Fibroblast of lung (primary cell): ENCODE results near the gene KCNH4.

ENCODE experiments used
- EZH2 ChIP-seq: IDR thresholded peaks from 2 replicates; pipeline ENCODE4 v1.5.1; 2012; ENCODE audit warnings: low read length, control low read depth, mild to moderate bottlenecking; ENCODE audit errors: missing control alignments
- TF ChIP-seq, protein P1 (sequence below), 2 donors: IDR thresholded peaks in 1 of 2; conservative IDR thresholded peaks in 1 of 2; 1 replicate in 1 of 2; 2 replicates in 1 of 2; pipeline ENCODE4 v1.5.1; 2011 to 2012; ENCODE audit warnings: low read length in 2 of 2, control low read depth in 1 of 2, inconsistent platforms in 1 of 2, low read depth in 1 of 2, mild to moderate bottlenecking in 1 of 2

DNA sequence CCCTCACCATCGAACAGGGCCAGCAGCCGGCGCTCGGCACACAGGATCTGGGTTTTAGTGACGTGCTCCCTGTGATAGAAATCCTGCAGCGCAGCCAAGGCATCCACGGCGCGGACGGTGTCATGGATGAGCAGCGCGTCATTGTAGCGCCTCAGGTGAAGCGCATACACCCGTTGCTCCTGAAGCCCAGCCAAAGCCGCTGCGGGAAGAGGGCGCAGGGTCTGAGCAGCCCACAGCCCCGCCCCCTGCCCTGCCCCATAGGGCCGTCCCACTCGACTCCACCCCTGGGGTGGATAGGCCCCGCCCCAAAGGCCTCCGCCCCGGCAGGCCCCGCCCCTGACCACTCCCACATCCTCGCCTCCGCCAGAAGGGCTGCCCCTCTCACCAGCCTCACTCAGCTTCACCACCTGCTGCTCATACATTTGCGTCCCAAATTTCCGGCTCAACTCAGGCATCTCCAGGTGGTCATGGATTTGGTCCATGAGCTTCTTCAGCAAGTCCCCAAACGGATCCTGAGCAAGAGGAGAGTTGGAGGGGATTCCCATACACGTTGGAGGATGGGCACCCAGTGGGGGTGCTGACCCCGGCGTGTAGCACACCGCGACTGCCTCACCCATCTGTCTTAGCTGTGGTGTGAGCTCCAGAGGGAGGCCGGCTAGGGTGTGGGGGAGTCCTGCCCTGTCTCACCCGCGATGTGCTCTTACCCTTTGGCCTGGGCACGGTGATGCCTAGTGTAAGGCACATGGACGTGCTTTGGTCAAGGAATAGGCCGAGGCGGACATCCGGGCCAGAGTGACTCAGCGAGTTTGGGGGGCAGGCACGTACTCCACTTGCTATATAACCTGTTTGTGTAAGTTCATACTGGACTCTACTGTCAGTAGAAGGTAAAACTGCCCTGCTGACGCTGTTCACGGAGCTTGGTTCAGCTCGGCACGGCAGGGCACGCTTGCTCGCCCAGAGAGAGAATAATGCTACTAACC lies 73.1 kb downstream of the KCNH4 start:
- no peak for TF ChIP-seq EZH2
- TF ChIP-seq, protein P1, sequence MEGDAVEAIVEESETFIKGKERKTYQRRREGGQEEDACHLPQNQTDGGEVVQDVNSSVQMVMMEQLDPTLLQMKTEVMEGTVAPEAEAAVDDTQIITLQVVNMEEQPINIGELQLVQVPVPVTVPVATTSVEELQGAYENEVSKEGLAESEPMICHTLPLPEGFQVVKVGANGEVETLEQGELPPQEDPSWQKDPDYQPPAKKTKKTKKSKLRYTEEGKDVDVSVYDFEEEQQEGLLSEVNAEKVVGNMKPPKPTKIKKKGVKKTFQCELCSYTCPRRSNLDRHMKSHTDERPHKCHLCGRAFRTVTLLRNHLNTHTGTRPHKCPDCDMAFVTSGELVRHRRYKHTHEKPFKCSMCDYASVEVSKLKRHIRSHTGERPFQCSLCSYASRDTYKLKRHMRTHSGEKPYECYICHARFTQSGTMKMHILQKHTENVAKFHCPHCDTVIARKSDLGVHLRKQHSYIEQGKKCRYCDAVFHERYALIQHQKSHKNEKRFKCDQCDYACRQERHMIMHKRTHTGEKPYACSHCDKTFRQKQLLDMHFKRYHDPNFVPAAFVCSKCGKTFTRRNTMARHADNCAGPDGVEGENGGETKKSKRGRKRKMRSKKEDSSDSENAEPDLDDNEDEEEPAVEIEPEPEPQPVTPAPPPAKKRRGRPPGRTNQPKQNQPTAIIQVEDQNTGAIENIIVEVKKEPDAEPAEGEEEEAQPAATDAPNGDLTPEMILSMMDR (conservative IDR thresholded peaks at IDR 0.05 in 1 of 2, IDR thresholded peaks at IDR 0.05 in 1 of 2; ENCODE audit: low read depth in 1 of 2, low read length in 2 of 2) = no peak
